Astrocyte (in vitro differentiated cells and primary cell): Measurements from ENCODE around the gene SPINK6.

Experiments
- CTCF ChIP-seq: IDR thresholded peaks from 2 replicates; pipeline ENCODE4 v1.5.1; 2011; ENCODE audit warnings: low read depth, mild to moderate bottlenecking, inconsistent platforms, low read length, moderate library complexity; ENCODE audit not compliant: insufficient read depth
- EZH2 ChIP-seq: IDR thresholded peaks from 2 replicates; pipeline ENCODE4 v1.6.1; 2012; ENCODE audit warnings: mild to moderate bottlenecking, low read length, inconsistent platforms; ENCODE audit not compliant: insufficient read depth

- TF ChIP-seq CTCF (no peak), EZH2 (no peak)
Observed at GRCh38 chr5:148206620-148207019, 3.8 kb downstream of the SPINK6 start.
